RWPE2 (cell line): ENCODE measurements around the gene GFER.

ENCODE experiments used
- ATAC-seq: fragments of 200-7000 bp; cut with Tn5 transposase; 3 replicates; pipeline ENCODE4 v1.9.1; 2021; ENCODE audit warnings: low read depth
- DNase-seq: peaks from one replicate; pipeline ENCODE4 v3.0.0-alpha.2; 2020; ENCODE audit warnings: low spot score
- H3K27ac ChIP-seq: fragments of 450-650 bp; 2 replicates; pipeline ENCODE4 v1.5.1; 2017; ENCODE audit warnings: mild to moderate bottlenecking; ENCODE audit not compliant: poor library complexity, severe bottlenecking
- H3K27me3 ChIP-seq: fragments of 250-450 bp; sonication (Bioruptor Pico); 2 replicates; pipeline ENCODE4 v1.5.1; 2021; ENCODE audit warnings: mild to moderate bottlenecking, moderate library complexity; ENCODE audit not compliant: insufficient read depth, poor library complexity, severe bottlenecking
- H3K36me3 ChIP-seq: fragments of 250-450 bp; sonication (Bioruptor Pico); 2 replicates; pipeline ENCODE4 v1.5.1; 2020; ENCODE audit warnings: low read depth, mild to moderate bottlenecking, moderate library complexity
- H3K4me1 ChIP-seq: fragments of 250-450 bp; sonication (Bioruptor Pico); 2 replicates; pipeline ENCODE4 v1.5.1; 2021; ENCODE audit warnings: mild to moderate bottlenecking, moderate library complexity; ENCODE audit not compliant: insufficient read depth, poor library complexity, severe bottlenecking
- H3K4me3 ChIP-seq: fragments of 250-450 bp; sonication (Bioruptor Pico); 2 replicates; pipeline ENCODE4 v1.5.1; 2021; ENCODE audit warnings: mild to moderate bottlenecking, moderate library complexity; ENCODE audit not compliant: severe bottlenecking
- H3K9me3 ChIP-seq: fragments of 250-450 bp; sonication (Bioruptor Pico); 2 replicates; pipeline ENCODE4 v1.5.1; 2021; ENCODE audit warnings: mild to moderate bottlenecking, moderate library complexity; ENCODE audit not compliant: severe bottlenecking
- TF ChIP-seq, protein P1 (sequence below): fragments of 450-650 bp; IDR thresholded peaks from one replicate; pipeline ENCODE4 v1.5.1; 2017; ENCODE audit warnings: mild to moderate bottlenecking, moderate library complexity; ENCODE audit not compliant: poor library complexity, severe bottlenecking

The GFER gene

DNA sequence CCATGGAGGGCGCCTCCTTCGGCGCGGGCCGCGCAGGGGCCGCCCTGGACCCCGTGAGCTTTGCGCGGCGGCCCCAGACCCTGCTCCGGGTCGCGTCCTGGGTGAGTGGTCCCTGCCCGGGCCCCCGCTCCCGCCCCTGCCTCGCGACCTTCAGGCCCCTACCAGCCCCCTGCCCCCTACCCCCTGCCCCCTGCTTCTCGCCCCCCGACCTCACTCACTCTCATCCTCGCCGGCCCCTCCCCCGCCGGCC lies 6.0 kb downstream of the GFER start:
- Histone ChIP-seq H3K4me3 (peak overlapping the region; percentile 48), H3K9me3 (no peaks in the 10 kb centered on the region), H3K4me1 (peaks cover 6% of the 10 kb centered on the region), H3K36me3 (peaks cover 17% of the 10 kb centered on the region), H3K27me3 (peaks cover 5% of the 10 kb centered on the region), H3K27ac (no peak overlapping the region)
- DNase-seq: no peak
- ATAC-seq: no peak
- TF ChIP-seq, protein P1, sequence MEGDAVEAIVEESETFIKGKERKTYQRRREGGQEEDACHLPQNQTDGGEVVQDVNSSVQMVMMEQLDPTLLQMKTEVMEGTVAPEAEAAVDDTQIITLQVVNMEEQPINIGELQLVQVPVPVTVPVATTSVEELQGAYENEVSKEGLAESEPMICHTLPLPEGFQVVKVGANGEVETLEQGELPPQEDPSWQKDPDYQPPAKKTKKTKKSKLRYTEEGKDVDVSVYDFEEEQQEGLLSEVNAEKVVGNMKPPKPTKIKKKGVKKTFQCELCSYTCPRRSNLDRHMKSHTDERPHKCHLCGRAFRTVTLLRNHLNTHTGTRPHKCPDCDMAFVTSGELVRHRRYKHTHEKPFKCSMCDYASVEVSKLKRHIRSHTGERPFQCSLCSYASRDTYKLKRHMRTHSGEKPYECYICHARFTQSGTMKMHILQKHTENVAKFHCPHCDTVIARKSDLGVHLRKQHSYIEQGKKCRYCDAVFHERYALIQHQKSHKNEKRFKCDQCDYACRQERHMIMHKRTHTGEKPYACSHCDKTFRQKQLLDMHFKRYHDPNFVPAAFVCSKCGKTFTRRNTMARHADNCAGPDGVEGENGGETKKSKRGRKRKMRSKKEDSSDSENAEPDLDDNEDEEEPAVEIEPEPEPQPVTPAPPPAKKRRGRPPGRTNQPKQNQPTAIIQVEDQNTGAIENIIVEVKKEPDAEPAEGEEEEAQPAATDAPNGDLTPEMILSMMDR: no peak

DNA sequence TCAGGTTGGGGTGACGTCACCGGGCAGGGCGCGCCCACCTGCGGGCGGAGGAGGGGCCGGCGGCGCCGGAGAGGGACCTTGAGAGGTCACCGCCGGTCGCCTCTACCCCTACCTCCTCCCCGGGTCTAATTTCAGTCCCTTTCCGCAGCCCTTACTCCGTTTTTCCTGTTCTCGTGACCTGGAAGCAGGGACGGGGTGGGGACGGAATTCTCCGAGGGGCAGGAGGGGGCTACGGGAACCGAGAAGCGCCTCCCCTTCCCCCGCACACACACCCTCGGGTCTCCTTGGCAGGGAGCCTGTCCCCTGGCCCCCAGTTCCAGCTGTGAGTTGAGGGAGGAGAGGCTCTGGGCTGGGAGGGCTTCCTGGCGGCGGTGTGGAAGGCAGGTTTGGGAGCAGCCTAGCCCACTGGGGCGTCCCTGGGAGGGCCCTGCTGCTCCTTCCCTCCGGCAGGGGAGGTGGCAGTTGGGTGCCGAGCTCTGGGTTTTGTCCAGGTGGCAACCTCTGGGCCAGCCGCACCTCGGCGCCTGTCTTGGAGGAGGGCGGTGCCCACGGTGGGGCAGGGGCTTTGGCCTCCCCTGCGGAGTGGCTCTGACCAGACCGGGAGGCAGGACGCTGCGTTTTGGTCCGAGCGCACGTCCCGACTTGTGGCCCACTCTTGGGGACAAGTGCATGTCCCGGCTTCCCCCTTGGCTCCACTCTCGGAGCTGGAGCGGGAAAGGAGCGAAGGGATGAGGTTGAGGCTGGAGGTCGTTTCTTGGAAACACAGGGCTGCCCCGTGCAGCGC lies 6.5 kb downstream of the GFER start:
- DNase-seq (no peak), ATAC-seq (no peak)
- Histone ChIP-seq H3K4me3 (peak overlapping the region; percentile 48), H3K36me3 (peaks cover 12% of the 10 kb centered on the region), H3K27me3 (peaks cover 5% of the 10 kb centered on the region), H3K4me1 (peaks cover 2% of the 10 kb centered on the region), H3K27ac (no peak overlapping the region), H3K9me3 (no peaks in the 10 kb centered on the region)
- TF ChIP-seq, protein P1: no peak

GRCh38 chr16:1991135-1991551 lies 7.2 kb downstream of the GFER start:
- Histone ChIP-seq H3K9me3 (no peaks in the 10 kb centered on the region), H3K27ac (no peak overlapping the region), H3K27me3 (peaks cover 5% of the 10 kb centered on the region), H3K4me3 (no peak overlapping the region), H3K4me1 (peaks cover 2% of the 10 kb centered on the region), H3K36me3 (peaks cover 6% of the 10 kb centered on the region)
- DNase-seq (no peak), ATAC-seq (no peak)
- TF ChIP-seq, protein P1: no peak

- TF ChIP-seq, protein P1: no peak
- H3K4me1 ChIP-seq: peaks cover 2% of the 10 kb centered on the region
- H3K9me3 ChIP-seq: no peaks in the 10 kb centered on the region
- peaks cover 2% of the 10 kb centered on the region; the same call in 1 of the 2 replicates for H3K36me3 ChIP-seq
- H3K27me3 ChIP-seq: peaks cover 5% of the 10 kb centered on the region
- H3K27ac ChIP-seq: no peak overlapping the region
- no peak overlapping the region for H3K4me3 ChIP-seq
- ATAC-seq (no peak), DNase-seq (no peak)
These were observed 7.6 kb downstream of the GFER start for GRCh38 chr16:1991588-1991947.

GRCh38 chr16:1991948-1992703 lies 8.1 kb downstream of the GFER start:
- Histone ChIP-seq H3K27me3 (peaks cover 5% of the 10 kb centered on the region), H3K36me3 (peaks cover 6% of the 10 kb centered on the region), H3K9me3 (no peaks in the 10 kb centered on the region), H3K4me1 (peaks cover 2% of the 10 kb centered on the region), H3K27ac (no peak overlapping the region), H3K4me3 (no peak overlapping the region)
- TF ChIP-seq, protein P1: no peak
- DNase-seq (peak; percentile 95), ATAC-seq (peak; percentile 55)
